ENCODE results near the gene PPP5C. TPM values are rescaled to one million over a fixed set of nuclear protein-coding genes. Genes with fewer than 3 reads are reported as not detected.

The PPP5C gene
- total RNA-seq, 1 experiment from 2014 or later: 58.1 TPM

GRCh38 chr19:46380690-46381089 is 33.8 kb downstream of the PPP5C start:
- ATAC-seq (no peak), DNase-seq (ENCODE audit: low read depth, low spot score) (no peak)
- POLR2A ChIA-PET: no interaction called here
- Histone ChIP-seq H3K4me3 (ENCODE audit: low read depth in 2 of 2, low read length in 2 of 2) (no peak overlapping the region), H3K4me1 (ENCODE audit: control insufficient read depth, insufficient read depth, low read length) (no peaks in the 10 kb centered on the region), H3K27me3 (ENCODE audit: control insufficient read depth, insufficient read depth, low read length) (no peaks in the 10 kb centered on the region), H3K36me3 (ENCODE audit: control insufficient read depth, insufficient read depth, low read length) (peaks cover 8% of the 10 kb centered on the region; the same call in 1 of the 2 replicates), H3K9me3 (ENCODE audit: control insufficient read depth, insufficient read depth, low read depth, low read length) (no peaks in the 10 kb centered on the region), H3K27ac (ENCODE audit: low read length) (no peak overlapping the region)
- in situ Hi-C loops (cut with HindIII; ENCODE audit: low pct_unique_long_range_greater_than_20kb, low sequenced_read_pairs) (no loop called here), intact Hi-C loops (cut with micrococcal nuclease; ENCODE audit: unreplicated experiment) (no loop called here)
- BruUV-seq (replicated peaks): TSS peak; percentile 44
- no peak for TF ChIP-seq TCF7L2 (IDR thresholded peaks at IDR 0.05; ENCODE audit: low read depth, low read length)
- no peak for TF ChIP-seq CTCF (IDR thresholded peaks at IDR 0.05)
- no peak for TF ChIP-seq POLR2AphosphoS5 (IDR thresholded peaks at IDR 0.05; ENCODE audit: low read depth, low read length)
- TF ChIP-seq REST (IDR thresholded peaks at IDR 0.05; ENCODE audit: insufficient read depth in 1 of 2, low read depth in 2 of 2, low read length in 1 of 2): no peak
- TF ChIP-seq SIN3A (IDR thresholded peaks at IDR 0.05; ENCODE audit: borderline replicate concordance, insufficient read depth, low read depth, low read length): no peak
- CTCF ChIA-PET: no interaction called here

GRCh38 chr19:46381346-46381745 is 34.5 kb downstream of the PPP5C start:
- DNase-seq (ENCODE audit: low read depth, low spot score) (no peak), ATAC-seq (no peak)
- ChIA-PET CTCF (no interaction called here), POLR2A (no interaction called here)
- Histone ChIP-seq H3K27ac (ENCODE audit: low read length) (no peak overlapping the region), H3K27me3 (ENCODE audit: control insufficient read depth, insufficient read depth, low read length) (no peaks in the 10 kb centered on the region), H3K36me3 (ENCODE audit: control insufficient read depth, insufficient read depth, low read length) (peaks cover 8% of the 10 kb centered on the region; the same call in 1 of the 2 replicates), H3K9me3 (ENCODE audit: control insufficient read depth, insufficient read depth, low read depth, low read length) (no peaks in the 10 kb centered on the region), H3K4me1 (ENCODE audit: control insufficient read depth, insufficient read depth, low read length) (no peaks in the 10 kb centered on the region), H3K4me3 (ENCODE audit: low read depth in 2 of 2, low read length in 2 of 2) (no peak overlapping the region)
- in situ Hi-C loops (cut with HindIII; ENCODE audit: low pct_unique_long_range_greater_than_20kb, low sequenced_read_pairs) (no loop called here), intact Hi-C loops (cut with micrococcal nuclease; ENCODE audit: unreplicated experiment) (no loop called here)
- TF ChIP-seq CTCF (IDR thresholded peaks at IDR 0.05) (no peak), POLR2AphosphoS5 (IDR thresholded peaks at IDR 0.05; ENCODE audit: low read depth, low read length) (no peak), TCF7L2 (IDR thresholded peaks at IDR 0.05; ENCODE audit: low read depth, low read length) (no peak), REST (IDR thresholded peaks at IDR 0.05; ENCODE audit: insufficient read depth in 1 of 2, low read depth in 2 of 2, low read length in 1 of 2) (no peak), SIN3A (IDR thresholded peaks at IDR 0.05; ENCODE audit: borderline replicate concordance, insufficient read depth, low read depth, low read length) (no peak)
- no TSS peak for BruUV-seq (replicated peaks)

All from Panc1 (cell line).